ENCODE data around the gene P2RY12.
"Not testable (repeated sequence)": the region's sequence is repeated elsewhere in the genome, so short reads cannot be mapped to it uniquely, and the experiment has no call there.

P2RY12 gene

GRCh38 chr3:151393146-151393830 is 8.7 kb upstream of the P2RY12 start:
- DNase-seq (ENCODE audit: low read depth in 1 of 2, low spot score in 1 of 2) = no peak

- not testable (repeated sequence) for DNase-seq (ENCODE audit: low read depth in 1 of 2, low spot score in 1 of 2)
Measured at GRCh38 chr3:151392191-151392590, 7.6 kb upstream of the P2RY12 start.

- no peak for DNase-seq (ENCODE audit: low read depth in 1 of 2, low spot score in 1 of 2)
Measured at GRCh38 chr3:151391720-151392119, 7.2 kb upstream of the P2RY12 start.

GRCh38 chr3:151387842-151388241 is 3.3 kb upstream of the P2RY12 start:
- DNase-seq (ENCODE audit: low read depth in 1 of 2, low spot score in 1 of 2) = no peak

GRCh38 chr3:151387432-151387831 is 2.9 kb upstream of the P2RY12 start:
- no peak for DNase-seq (ENCODE audit: low read depth in 1 of 2, low spot score in 1 of 2)

- no peak for DNase-seq (ENCODE audit: low read depth in 1 of 2, low spot score in 1 of 2)
Measured at GRCh38 chr3:151386056-151386455, 1.5 kb upstream of the P2RY12 start.

- DNase-seq (ENCODE audit: low read depth in 1 of 2, low spot score in 1 of 2) = no peak
Measured at GRCh38 chr3:151383956-151384355, 597 bp downstream of the P2RY12 start.

- DNase-seq (ENCODE audit: low read depth in 1 of 2, low spot score in 1 of 2) = no peak
Measured at GRCh38 chr3:151383111-151383510, 1.4 kb downstream of the P2RY12 start.

- no peak for DNase-seq (ENCODE audit: low read depth in 1 of 2, low spot score in 1 of 2)
Measured at GRCh38 chr3:151382671-151383070, 1.9 kb downstream of the P2RY12 start.

- no peak for DNase-seq (ENCODE audit: low read depth in 1 of 2, low spot score in 1 of 2)
Measured at GRCh38 chr3:151379083-151379734, 5.3 kb downstream of the P2RY12 start.

GRCh38 chr3:151377768-151378385 is 6.7 kb downstream of the P2RY12 start:
- DNase-seq (ENCODE audit: low read depth in 1 of 2, low spot score in 1 of 2) = no peak

GRCh38 chr3:151372063-151372820 is 12.3 kb downstream of the P2RY12 start:
- no peak for DNase-seq (ENCODE audit: low read depth in 1 of 2, low spot score in 1 of 2)

- DNase-seq (ENCODE audit: low read depth in 1 of 2, low spot score in 1 of 2) = no peak
Measured at GRCh38 chr3:151371526-151371925, 13.0 kb downstream of the P2RY12 start.

GRCh38 chr3:151367448-151367847 is 17.1 kb downstream of the P2RY12 start:
- DNase-seq (ENCODE audit: low read depth in 1 of 2, low spot score in 1 of 2) = no peak

- DNase-seq (ENCODE audit: low read depth in 1 of 2, low spot score in 1 of 2) = no peak
Measured at GRCh38 chr3:151366993-151367392, 17.6 kb downstream of the P2RY12 start.

GRCh38 chr3:151362751-151363174 is 21.8 kb downstream of the P2RY12 start:
- no peak for DNase-seq (ENCODE audit: low read depth in 1 of 2, low spot score in 1 of 2)

- no peak for DNase-seq (ENCODE audit: low read depth in 1 of 2, low spot score in 1 of 2)
Measured at GRCh38 chr3:151357463-151357850, 27.1 kb downstream of the P2RY12 start.

GRCh38 chr3:151356794-151357462 is 27.6 kb downstream of the P2RY12 start:
- DNase-seq (ENCODE audit: low read depth in 1 of 2, low spot score in 1 of 2) = no peak

GRCh38 chr3:151351648-151352047 is 32.9 kb downstream of the P2RY12 start:
- no peak for DNase-seq (ENCODE audit: low read depth in 1 of 2, low spot score in 1 of 2)

- no peak for DNase-seq (ENCODE audit: low read depth in 1 of 2, low spot score in 1 of 2)
Measured at GRCh38 chr3:151351219-151351618, 33.3 kb downstream of the P2RY12 start.

GRCh38 chr3:151350656-151351055 is 33.9 kb downstream of the P2RY12 start:
- no peak for DNase-seq (ENCODE audit: low read depth in 1 of 2, low spot score in 1 of 2)
